ENCODE data around the gene ASCC1. TPM values are rescaled to one million over a fixed set of nuclear protein-coding genes. Genes with fewer than 3 reads are reported as not detected.

The ASCC1 gene
- total RNA-seq, 1 donor from 2014 or later: 21.2 TPM

DNA sequence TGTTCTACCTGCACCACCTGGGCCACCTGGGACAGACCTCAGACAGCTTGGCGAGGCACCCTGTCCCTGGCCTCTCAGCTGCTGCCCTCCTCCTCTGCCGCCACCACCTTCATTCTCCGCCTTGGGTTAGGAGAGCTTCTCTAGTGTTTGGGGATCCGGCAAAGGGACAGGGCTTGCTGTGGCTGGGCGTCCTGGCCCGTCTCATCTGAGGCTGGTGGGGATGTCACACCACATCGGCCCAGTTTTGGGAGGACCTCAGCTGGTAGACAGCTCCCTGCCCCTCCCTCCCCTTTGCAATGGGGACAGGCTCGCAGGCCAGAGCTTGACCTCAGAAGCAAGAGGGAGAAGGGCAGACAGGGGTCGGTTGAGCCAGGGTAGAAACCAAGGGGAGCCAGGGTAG lies 154.1 kb downstream of the ASCC1 start:
- no peak for DNase-seq (ENCODE audit: low spot score)
- intact Hi-C loops (cut with DNase I): no loop called here

DNA sequence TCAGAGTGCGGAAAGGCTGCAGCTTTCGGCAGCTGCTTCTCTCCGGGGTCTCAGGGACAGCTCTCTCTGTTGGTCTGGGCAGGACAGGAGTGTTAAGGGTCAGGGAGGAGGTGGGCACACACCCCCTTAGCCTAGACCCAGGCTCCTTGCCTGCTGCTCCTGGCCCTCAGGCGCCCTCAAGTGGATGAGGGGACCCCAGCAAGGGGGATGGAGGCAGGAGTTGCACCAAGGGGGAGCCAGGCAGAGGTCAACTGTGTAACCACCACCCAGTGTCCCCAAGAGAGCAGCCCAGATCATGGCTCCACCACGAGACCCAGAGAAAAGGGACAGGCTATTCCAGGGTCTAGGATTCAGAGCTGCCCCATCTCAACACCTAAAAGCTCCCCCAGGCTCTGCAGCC lies 154.6 kb downstream of the ASCC1 start:
- no peak for DNase-seq (ENCODE audit: low spot score)
- intact Hi-C loops (cut with DNase I): no loop called here

DNA sequence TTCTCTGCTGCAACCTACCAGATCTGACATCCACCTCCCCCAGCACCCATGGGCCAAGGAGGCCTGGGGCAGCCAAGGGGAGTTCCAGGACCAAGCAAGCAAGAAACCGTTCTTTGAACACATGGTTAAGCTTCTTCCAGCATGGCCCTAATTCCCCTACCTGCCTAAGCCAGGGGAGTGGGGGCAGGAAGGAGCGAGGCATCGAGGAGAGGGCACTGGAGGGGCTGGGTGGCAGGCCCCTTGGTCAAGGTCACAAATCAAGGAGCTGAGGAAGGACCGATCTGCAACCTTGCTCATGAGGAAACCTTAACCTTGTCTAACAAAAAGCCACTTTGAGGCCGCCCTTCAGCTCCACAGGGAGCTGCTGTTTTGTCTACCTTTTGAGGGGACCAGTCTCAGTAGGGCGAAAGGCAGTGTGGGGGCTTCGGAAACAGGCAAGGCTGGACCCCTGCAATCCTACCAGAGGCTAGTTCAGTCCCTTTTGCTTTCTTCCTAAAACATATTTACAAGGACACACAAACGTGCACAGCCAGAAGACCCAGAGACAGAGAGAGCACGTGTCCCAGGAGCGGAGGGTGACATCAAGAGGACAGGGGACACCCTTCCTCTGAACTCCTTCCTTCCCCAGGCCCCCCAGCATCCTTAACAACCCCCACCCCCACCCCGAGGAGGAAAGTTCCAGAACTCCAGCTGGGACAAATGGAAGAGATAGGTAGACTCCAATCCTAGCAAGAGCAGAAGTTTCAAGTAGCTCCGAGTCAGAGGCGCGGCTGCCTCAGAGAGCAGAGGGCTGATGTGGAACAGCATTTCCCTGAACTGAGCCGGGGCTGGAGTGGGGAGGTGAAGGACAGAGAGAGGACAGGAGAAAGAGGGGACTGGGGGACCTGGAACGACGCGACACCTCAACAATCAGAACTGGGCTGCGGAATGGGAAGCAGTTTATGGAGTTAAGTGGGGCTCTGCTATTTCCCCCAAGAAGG lies 155.9 kb downstream of the ASCC1 start:
- intact Hi-C loops (cut with DNase I): no loop called here
- no peak for DNase-seq (ENCODE audit: low spot score)

DNA sequence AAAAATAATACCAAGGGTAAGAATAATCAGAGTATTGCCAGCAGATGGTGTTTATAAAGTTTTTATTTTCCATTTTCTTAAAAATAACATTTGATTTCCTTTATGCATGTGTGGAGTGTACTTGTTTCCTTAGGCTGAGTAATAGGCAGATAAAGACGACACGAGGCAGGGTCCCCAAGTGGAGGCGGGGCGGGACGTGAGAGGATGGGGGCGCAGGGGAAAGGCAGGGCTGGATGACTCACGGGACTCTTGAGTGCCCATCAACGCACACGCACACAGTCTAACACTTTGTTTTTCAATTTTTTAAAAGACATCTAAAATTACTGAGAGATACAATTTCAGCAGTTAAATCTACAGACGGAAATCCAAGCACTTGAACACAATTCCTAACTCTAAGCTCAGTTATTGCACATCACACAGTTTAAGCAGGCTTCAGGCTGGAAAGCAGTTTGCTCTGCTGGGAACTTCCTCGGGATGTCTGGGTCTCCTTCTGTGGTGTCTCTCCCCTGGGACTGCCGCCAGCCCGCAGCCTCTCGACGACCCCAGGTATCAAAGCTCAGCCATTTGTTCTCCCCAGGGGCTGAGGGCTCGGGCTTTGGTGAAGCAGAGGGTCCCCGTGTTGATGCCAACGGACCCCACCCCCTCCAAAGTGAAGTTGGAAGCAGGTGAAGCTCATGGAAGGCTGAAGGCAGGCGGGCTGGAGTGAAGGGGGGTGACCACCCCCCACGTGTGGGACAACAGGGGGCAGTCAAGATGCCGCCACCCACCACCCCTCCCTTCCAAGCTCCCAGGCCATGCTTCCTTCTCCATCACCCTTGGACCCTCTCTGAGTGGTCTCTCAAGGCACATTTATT lies 156.9 kb downstream of the ASCC1 start:
- DNase-seq (ENCODE audit: low spot score): no peak
- intact Hi-C loops (cut with DNase I): no loop called here

DNA sequence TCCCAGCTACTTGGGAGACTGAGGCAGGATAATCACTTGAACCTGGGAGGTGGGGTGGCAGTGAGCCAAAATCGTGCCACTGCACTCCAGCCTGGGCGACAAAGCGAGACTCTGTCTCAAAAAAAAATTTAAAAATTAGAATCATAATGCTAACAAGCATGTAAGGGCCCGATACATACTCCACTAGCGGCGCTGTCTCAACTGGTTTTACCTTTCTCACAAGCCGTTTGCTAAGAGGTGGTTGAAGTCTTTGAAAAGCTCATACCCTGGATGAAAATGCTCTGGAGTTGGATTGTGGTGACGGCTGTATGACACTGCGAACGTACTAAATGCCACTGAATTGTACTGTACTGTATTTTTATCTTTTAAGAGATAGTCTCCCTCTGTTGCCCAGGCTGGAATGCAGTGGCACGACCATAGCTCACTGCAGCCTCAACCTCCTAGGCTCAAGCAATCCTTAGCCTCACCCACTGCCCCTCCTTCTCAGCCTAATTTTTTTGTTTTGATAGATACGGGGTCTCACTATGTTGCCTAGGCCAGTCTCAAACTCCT lies 157.7 kb downstream of the ASCC1 start:
- no peak for DNase-seq (ENCODE audit: low spot score)

DNA sequence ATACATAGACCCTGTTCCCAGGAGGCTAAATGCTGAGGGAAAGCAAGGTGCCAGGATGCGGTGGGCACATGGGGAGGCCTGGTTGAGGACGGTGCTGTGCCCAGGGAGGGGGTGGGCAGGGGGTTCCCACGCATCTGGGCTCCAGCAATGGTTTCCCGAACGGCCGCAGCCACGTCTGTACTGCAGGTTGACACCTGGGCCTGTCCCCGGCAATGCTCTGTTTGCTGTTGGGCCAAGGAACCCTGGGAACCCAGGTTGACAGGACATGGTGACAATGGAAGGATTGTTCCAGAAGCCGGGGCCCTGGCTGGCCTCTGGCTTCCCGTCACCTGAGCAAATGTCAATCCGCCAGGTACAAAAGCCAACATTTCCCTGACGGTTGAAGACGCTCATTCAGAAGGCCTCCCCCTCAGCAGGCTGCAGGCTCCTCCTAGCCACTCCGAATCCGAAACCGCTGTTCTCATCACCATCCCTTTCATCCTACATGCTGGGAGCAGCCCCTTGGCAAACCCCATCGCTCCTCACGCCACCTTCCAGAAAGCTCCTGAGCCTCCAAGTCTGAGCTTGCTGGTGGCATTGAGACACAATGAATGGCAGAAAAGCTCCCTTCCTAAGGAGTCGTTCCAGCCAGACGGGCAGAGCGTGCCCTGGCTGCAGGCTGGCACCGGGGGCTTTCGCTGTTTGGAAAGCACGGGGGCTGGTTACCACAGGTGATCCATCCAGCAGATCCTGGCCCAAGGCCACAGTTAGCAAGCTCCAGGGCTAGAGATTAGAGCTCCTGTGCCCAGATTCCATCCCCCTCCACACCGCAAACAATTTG lies 158.9 kb downstream of the ASCC1 start:
- no peak for DNase-seq (ENCODE audit: low spot score)
- intact Hi-C loops (cut with DNase I): no loop called here

More for the DNA sequence above, 157.7 kb downstream of the ASCC1 start:
- intact Hi-C loops (cut with DNase I): no loop called here

DNA sequence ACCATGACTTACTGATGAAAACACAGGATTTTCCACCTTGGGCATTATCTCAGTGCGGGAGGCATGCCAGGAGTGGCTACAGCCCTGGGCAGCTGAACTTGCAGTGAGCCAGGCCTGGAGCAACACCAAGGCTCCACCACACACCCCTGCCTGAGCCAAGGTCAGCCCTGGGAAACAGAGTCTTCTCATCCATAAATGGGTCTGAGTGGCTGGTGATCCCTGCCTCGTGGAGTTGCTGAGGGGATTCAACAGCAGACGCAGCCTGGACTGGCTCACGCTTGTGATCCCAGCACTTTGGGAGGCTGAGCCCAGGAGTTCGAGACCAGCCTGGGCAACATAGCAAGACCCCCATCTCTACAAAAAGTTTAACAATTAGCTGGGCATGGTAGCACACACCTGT lies 160.0 kb downstream of the ASCC1 start:
- DNase-seq (ENCODE audit: low spot score): no peak

DNA sequence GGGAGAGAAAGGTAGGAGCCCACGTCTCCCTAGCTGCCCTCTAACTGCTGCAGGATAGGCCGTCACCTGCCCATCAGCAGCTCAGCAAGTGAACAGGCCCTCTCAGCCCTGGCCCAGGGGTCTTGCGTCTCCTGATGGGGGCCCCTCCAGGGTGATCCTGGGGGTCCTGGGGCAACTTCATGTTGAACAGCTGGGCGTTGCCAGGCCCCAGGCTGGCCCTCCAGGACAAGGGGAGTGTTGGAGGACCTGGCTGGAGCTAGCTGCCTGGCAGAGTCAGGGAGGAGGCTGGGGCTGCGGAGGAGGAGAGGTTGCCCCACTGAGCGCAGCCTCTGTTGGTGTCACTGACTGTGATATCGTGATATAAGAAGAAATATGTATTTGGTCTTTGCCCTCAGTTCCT lies 162.4 kb downstream of the ASCC1 start:
- no peak for DNase-seq (ENCODE audit: low spot score)
- intact Hi-C loops (cut with DNase I): no loop called here

More for the DNA sequence above, 160.0 kb downstream of the ASCC1 start:
- intact Hi-C loops (cut with DNase I): no loop called here

DNA sequence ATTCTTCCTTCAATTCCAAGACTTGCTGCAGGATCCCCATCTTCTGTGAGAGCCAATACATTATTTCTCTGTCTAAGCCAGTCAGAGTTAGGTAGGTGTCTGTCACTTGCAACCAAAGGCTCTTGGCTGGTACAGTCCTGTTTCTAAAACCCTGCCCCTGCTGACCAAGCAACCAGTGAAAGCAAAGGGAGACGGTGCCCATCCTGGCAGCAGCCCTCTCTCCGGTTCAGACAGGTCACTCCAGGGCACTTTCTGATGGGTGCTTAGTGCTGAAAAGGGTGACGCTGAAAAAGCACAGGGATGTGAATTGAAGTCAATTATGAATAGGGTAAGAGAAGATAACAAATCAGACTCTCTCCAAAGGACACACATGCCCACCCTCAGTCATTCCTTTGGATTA lies 165.2 kb downstream of the ASCC1 start:
- no peak for DNase-seq (ENCODE audit: low spot score)
- intact Hi-C loops (cut with DNase I): no loop called here

DNA sequence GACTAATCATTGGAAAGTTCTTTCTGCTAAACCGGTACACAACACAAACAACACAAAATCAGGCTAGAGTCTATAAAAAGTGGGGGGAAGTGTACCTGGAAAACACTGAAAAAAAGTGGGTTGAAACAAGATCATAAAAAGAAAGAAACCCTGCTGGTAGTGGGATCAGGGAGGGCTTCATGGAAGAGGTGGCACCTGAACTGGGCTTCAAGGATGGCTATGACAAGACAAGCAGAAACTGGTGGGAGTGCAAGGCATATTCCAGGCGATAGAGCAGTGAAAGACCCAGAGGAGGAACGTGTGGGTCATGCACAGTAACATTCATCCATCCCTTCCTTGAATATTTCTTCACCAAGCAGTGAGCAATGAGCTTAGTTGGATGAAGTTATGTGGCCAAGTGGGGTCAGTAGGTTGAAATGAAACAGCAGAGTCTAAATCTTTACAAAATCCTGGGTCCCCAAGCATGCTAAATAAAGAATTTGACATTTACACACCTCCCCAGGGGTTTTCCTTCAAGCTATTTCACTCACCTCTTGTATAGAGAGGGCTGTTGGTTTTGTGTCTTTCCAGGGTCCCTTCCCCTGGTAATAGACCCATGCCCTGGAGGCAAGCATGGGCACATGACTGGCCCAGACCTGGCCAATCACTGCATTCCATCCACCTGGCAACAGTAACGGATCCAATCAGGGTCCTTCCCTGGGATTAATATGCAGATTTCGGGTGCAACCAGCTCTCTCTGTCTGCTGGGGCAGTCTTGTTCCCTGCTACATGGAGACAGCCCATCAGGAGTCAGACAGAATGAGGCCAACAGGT lies 165.9 kb downstream of the ASCC1 start:
- DNase-seq (ENCODE audit: low spot score): no peak
- intact Hi-C loops (cut with DNase I): loop anchor here (2.0 to 5.0 kb wide), 2 partner anchors 172 to 287 kb away; no protein-coding TSS in a partner anchor

DNA sequence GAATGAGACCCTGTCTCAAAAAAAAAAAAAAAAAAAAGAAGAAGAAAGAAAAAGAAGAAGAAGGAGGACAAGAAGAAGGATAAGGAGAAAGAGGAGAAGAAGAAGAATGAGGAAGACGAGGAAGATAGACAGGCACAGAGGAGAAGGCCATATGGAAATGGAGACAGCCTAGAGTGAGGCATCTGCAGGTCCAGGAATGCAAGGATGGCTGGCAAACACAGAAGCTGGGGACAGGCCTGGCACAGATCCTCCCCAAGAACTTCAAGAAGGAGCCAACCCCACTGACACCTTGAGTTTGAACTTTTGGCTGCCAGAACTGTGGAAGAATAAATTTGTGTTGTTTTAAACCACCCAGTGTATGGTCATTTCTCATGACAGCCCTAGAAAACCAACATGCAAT lies 166.6 kb downstream of the ASCC1 start:
- intact Hi-C loops (cut with DNase I): loop anchor here (2.0 to 5.0 kb wide), 2 partner anchors 173 to 287 kb away; no protein-coding TSS in a partner anchor
- no peak for DNase-seq (ENCODE audit: low spot score)

DNA sequence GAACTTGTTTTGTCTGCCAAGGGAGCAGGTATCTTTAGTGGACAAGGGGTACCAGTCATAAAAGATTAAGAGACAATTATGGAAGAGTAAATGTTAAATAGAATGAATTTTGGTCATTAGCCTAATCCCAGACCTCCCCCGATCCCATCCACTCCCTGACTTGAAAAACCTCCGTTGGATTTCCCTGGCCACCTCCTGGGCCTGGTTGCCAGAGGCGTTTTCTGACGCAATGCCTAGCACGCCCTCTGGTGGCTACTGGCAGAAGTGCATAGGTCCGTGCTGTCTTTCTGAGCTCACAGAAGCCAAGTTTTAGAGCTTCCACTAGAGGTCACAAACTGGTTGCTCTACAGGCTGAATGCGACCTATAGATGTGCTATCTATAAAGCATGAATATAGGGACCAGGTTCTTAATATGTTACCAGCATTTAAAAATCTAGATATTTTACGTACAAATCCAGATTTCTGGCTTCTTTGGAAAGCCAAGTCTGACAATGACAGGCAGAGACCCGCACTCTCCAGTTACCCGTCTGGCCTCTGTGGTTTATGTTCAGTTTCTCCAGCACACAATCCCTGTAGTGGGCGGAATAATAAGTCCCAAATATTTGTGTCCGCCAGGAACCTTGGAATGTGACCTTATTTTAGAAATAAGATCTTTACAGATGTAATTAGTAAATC lies 167.5 kb downstream of the ASCC1 start:
- intact Hi-C loops (cut with DNase I): loop anchor here (1.0 to 5.0 kb wide), 3 partner anchors 92 to 288 kb away; no protein-coding TSS in a partner anchor
- DNase-seq (ENCODE audit: low spot score): peak; percentile 95

Other genes starting within 250 kb of the ASCC1 start
- 7.5 TPM for gene SPOCK2, start 127.7 kb downstream of the ASCC1 start, total RNA-seq
- gene ANAPC16, start 264 bp downstream of the ASCC1 start, total RNA-seq: 171 TPM
- gene DDIT4, start 57.6 kb upstream of the ASCC1 start, total RNA-seq: 22.6 TPM
- 28.9 TPM for gene DNAJB12, start 138.6 kb upstream of the ASCC1 start, total RNA-seq

Measured in cardiac septum (tissue), 1 donor.